NCI-H187 treated with DMSO at 0.1 percent for 48 hours (cell line): ENCODE results near the gene KRT16.
"Not testable (repeated sequence)": the region's sequence is repeated elsewhere in the genome, so short reads cannot be mapped to it uniquely, and the experiment has no call there.

Experiments
- DNase-seq: peaks from one replicate; lab custom pipeline; 2025; lab: John Stamatoyannopoulos, UW

Gene KRT16

GRCh38 chr17:41583137-41584127, 29.1 kb downstream of the KRT16 start:
- no peak for DNase-seq

- DNase-seq, result not testable (repeated sequence)
Observed at GRCh38 chr17:41582061-41582968, 30.3 kb downstream of the KRT16 start.

GRCh38 chr17:41581366-41582060, 31.1 kb downstream of the KRT16 start:
- DNase-seq, result no peak

- DNase-seq, result no peak
Observed at GRCh38 chr17:41580687-41581365, 31.7 kb downstream of the KRT16 start.

GRCh38 chr17:41580244-41580575, 32.4 kb downstream of the KRT16 start:
- DNase-seq, result no peak

- DNase-seq, result peak; percentile 16
Observed at GRCh38 chr17:41579484-41580243, 32.9 kb downstream of the KRT16 start.

GRCh38 chr17:41578971-41579370, 33.6 kb downstream of the KRT16 start:
- no peak for DNase-seq

GRCh38 chr17:41578538-41578937, 34.0 kb downstream of the KRT16 start:
- DNase-seq, result no peak

- DNase-seq, result not testable (repeated sequence)
Observed at GRCh38 chr17:41576740-41577139, 35.8 kb downstream of the KRT16 start.

- no peak for DNase-seq
Observed at GRCh38 chr17:41575336-41575735, 37.2 kb downstream of the KRT16 start.

GRCh38 chr17:41571561-41572434, 40.8 kb downstream of the KRT16 start, which contains the start of gene KRT9:
KRT9 (minus strand) TSS chr17:41572059; CDS start chr17:41571992, 67 bp downstream.
- DNase-seq, result no peak

GRCh38 chr17:41567317-41567716, 45.2 kb downstream of the KRT16 start:
- DNase-seq, result no peak

GRCh38 chr17:41565338-41565737, 47.2 kb downstream of the KRT16 start:
- no peak for DNase-seq

GRCh38 chr17:41563607-41564170, 48.9 kb downstream of the KRT16 start:
- DNase-seq, result no peak

GRCh38 chr17:41561554-41561953, 51.0 kb downstream of the KRT16 start:
- no peak for DNase-seq
